HG03108 (cell line): ENCODE measurements around the gene TP53I3.
A peak's percentile ranks its signal among the peaks of the same experiment; 100 is the strongest.
"Not testable (repeated sequence)": the region's sequence is repeated elsewhere in the genome, so short reads cannot be mapped to it uniquely, and the experiment has no call there.

Source experiments
- ATAC-seq: cut with Tn5 transposase; IDR thresholded peaks from one replicate; pipeline ENCODE4 v1.9.1; 2021; ENCODE audit warnings: moderate library complexity; ENCODE audit not compliant: unreplicated experiment

TP53I3 gene, protein sequence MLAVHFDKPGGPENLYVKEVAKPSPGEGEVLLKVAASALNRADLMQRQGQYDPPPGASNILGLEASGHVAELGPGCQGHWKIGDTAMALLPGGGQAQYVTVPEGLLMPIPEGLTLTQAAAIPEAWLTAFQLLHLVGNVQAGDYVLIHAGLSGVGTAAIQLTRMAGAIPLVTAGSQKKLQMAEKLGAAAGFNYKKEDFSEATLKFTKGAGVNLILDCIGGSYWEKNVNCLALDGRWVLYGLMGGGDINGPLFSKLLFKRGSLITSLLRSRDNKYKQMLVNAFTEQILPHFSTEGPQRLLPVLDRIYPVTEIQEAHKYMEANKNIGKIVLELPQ

GRCh38 chr2:24084386-24085199 is at the start of gene TP53I3:
TP53I3 (minus strand) TSS chr2:24084834; CDS start chr2:24084326, 508 bp downstream.
- ATAC-seq = peak; percentile 66

- no peak for ATAC-seq
Observed at GRCh38 chr2:24132543-24132942, 47.9 kb upstream of the TP53I3 start.

DNA sequence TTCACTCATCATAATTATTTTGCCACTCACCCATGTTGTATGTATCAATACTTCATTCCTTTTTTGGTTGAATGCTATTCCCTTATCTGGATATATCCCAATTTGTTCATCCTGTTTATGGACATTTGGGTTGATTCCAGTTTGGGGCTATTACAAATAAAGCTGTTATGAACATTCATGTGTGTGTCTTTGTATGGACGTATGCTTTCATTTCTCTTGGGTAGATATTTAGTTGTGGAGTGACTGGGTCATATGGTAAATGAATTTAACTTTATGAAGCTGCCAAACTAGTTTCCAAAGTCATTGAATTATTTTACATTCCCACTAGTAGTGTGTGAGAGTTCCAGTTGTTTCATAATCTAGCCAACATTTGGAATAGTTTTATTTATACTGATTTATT is 41.3 kb upstream of the TP53I3 start:
- ATAC-seq = no peak

DNA sequence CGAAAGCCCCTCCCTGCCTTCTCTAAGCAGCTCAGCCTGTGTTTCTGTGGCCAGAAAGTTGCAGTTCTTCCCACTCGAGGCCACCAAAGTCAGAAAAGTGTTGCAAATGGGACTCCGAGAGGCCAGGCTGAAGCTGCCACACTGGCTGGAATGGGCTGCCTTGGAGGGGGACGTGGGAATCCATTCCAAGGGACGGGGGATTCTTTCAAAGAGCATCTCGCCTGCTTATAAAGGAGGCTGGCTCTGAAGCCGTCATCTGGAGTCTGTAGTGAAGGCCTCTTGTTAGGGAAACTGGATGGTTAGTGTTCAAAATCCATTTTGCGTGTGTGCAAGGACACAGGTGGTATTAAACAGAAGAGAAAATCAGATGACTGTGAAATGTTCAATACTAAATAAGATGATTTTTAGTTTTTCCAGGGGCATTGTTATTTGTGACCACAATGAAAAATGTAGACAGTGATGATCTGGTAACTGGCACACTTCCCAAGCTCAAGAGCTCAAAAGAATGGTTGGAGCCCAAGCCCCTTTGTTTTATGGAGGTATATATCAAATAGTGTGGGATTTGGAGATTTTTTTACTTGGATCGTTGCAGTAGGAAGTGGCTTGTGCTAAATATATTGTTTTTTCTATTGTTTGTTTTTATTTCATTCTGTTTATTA is 39.4 kb upstream of the TP53I3 start:
- ATAC-seq = peak; percentile 6

DNA sequence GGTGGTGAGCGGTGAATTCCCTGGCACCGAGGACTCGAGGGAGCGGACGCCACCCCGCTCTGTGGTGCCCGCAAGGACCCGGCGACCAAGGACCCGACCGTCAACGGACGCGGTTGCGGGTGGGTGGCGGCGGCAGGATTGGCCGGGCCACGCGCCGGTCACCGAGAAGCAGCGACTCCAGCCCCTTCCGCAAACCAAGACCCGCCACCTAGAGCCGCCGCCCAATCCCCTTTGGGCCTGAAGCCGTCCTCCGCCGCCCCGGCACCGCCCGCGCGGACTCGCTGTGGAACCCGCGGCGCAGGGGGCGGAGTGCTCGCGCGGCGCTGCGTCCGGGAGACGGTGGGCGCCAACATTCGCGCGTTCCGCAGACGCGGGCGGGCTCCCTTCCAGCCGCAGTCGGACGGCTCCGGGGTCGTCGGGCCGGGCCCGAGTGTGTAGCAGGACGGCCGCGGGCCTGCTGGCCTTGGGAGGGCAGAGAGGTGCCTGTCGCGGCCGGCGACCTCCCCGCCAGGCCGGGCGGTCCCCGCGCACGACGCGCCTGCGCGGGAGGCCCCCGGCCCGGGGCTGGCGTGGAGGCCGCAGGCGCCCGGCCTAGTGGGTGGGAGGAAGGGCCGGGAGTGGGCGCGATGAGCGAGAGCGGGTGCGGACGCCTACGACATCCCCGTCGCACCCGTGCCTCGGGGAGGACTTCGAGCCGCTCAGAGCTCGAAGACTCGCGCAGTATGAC is 38.7 kb upstream of the TP53I3 start, which contains the start of the genes FAM228B and PFN4:
FAM228B (plus strand) TSS at position 275 of the 727 bp plus-strand sequence. CDS start 893 bp downstream, outside the sequence.
PFN4 (minus strand) TSS at position 140 of the 727 bp plus-strand sequence. CDS start 799 bp downstream, outside the sequence.
- peak; percentile 91 for ATAC-seq

GRCh38 chr2:24122366-24123194 is 37.9 kb upstream of the TP53I3 start:
- ATAC-seq = no peak

- no peak for ATAC-seq
Observed at GRCh38 chr2:24121469-24121868, 36.8 kb upstream of the TP53I3 start.

- ATAC-seq = no peak
Observed at GRCh38 chr2:24121066-24121465, 36.4 kb upstream of the TP53I3 start.

GRCh38 chr2:24117902-24118301 is 33.3 kb upstream of the TP53I3 start:
- no peak for ATAC-seq

DNA sequence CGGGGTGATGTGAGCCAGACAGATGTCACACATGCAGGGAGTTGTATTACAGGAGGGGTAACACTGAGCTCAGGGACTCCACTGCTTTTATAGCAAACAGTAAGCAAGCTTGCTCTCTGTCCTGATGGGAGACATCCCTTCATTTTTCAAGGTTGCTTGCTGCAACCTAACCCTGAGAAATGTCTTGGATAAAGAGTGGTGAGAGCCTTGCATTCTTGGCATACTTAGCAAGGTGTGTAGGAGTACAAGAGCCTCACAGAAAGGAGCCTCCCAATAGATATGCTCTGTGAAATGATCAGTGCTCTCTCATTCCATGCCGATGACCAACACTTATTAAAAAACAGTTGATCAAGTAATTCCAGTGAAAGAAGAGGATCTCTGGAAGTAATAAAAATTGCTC is 30.4 kb upstream of the TP53I3 start:
- no peak for ATAC-seq

DNA sequence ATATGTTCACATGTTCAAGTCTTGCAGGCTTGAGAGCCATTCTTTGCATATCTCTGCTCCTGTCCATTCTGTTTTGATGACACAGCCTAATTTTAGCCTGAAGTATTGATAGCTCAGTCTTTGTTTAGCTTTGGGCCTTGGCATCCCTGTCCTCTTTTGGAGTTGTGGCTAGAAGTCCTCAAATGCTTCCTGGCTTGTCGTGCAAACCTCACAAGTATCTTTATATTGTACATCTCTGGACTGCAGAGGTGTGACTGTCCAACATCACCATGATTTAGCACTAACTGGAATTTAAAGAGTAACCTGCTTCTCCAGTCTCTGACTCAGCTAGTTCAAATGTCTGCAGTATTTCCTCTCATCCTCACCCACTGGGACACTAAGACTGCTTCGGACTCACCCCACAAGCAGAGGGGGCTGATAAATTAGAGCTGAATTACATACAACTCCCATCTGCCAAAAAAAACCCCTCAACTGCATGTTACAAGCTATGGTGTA is 26.8 kb upstream of the TP53I3 start:
- no peak for ATAC-seq

DNA sequence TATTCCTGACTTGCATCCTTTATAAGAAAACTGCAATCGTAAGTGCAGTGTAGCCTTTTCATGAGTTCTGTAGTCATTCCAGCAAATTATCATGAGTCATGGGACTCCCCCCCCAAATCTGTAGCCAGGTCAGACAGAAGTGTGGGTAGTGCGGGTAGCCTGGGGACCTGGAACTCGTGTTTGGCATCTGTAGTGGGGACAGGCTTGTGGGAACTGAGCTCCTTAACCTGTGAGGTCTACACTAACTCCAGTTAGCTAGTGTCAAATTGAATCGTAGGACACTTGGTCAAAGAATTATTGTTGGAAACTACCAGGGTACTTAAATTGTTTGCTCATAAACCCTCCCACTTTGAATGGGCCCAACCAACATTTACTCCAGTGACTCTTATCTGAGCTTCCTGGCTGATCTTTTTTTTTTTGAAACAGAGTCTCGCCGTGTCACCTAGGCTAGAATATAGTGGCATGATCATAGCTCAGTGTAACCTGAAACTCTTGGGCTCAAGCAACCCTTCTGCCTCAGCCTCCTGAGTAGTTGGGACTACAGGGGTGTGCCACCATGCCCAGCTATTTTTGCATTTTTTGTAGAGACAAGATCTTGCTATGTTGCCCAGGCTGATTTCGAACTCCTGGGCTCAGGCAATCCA is 26.1 kb upstream of the TP53I3 start:
- ATAC-seq = no peak

DNA sequence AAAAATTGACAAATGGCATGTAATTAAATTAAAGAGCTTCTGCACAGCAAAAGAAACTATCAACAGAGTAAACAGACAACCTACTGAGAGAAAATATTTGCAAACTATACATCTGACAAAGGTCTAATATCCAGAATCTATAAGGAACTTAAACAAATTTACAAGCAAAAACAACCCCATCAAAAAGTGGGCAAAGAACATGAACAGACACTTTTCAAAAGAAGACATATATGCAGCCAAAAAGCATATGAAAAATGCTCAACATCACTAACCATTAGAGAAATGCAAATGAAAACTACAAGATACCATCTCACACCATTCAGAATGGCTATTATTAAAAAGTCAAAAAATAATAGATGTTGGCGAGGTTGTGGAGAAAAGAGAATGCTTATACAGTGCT is 24.8 kb upstream of the TP53I3 start:
- ATAC-seq = not testable (repeated sequence)

DNA sequence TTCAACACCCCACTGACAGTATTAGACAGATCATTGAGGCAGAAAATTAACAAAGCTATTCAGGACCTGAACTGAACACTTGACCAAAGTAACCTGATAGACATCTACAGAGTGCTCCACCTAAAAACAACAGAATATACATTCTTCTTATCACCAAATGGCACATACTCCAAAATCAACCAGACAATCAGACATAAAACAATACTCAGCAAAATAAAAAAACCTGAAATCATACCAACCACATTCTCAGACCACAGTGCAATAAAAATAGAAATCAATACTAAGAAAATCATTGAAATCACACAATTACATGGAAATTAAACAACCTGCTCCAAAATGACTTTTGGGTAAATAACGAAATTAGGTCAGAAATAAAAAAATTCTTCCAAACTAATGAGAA is 22.7 kb upstream of the TP53I3 start:
- no peak for ATAC-seq

- no peak for ATAC-seq
Observed at GRCh38 chr2:24106786-24107185, 22.2 kb upstream of the TP53I3 start.

GRCh38 chr2:24105816-24106215 is 21.2 kb upstream of the TP53I3 start:
- ATAC-seq = no peak

DNA sequence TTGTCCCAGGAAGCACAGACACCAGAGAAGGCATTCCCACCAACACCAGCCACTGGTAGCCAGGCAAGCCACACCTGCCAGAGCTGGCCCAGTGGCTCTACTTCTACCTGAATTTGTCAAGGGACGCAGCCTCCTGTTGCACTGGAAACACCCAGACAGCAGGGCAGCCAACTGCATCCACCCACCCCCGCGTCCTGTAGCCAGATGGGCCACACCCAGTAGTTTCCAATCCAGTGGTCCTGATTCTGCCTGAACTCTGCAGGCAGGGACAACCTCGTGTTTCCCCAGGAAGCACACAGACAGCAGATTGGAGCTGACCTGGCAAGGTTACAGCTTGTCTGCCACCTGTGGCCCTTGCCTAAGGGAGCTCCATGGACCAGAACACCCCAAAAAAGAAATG is 20.3 kb upstream of the TP53I3 start:
- no peak for ATAC-seq

- ATAC-seq = no peak
Observed at GRCh38 chr2:24104110-24104650, 19.5 kb upstream of the TP53I3 start.

- no peak for ATAC-seq
Observed at GRCh38 chr2:24102677-24103076, 18.0 kb upstream of the TP53I3 start.
